Measurements from ENCODE around the gene KIF17.

KIF17 gene

DNA sequence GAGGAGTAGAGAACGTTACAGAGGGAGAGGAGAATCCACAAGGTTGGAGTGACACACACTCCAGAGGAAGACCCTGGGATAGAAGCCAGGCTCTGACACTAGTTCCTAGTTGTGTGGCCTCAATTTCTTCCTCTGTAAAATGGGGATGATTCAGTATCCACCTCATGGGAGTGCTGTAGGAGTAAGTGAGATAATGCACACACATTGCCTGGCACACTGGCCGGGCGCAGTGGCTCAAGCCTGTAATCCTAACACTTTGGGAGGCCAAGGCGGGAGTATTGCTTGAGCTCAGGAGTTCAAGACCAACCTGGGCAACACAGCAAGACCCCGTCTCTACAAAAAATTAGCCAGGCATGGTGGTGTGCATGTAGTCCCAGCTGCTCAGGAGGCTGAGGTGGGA is 8.9 kb downstream of the KIF17 start:
- Histone ChIP-seq H3K27me3 (ENCODE audit: control insufficient read depth, insufficient read depth, low read length) (no peaks in the 10 kb centered on the region), H3K36me3 (ENCODE audit: control insufficient read depth, insufficient read depth, low read length) (peaks cover 24% of the 10 kb centered on the region; the same call in 1 of the 2 replicates), H3K4me1 (ENCODE audit: control insufficient read depth, insufficient read depth, low read length) (no peaks in the 10 kb centered on the region), H3K27ac (ENCODE audit: low read depth, low read length) (no peak overlapping the region), H3K9ac (ENCODE audit: low read length) (no peak overlapping the region), H3K4me3 (ENCODE audit: low read depth, low read length) (no peak overlapping the region), H3K9me3 (ENCODE audit: control insufficient read depth, insufficient read depth, low read depth, low read length) (no peaks in the 10 kb centered on the region)

DNA sequence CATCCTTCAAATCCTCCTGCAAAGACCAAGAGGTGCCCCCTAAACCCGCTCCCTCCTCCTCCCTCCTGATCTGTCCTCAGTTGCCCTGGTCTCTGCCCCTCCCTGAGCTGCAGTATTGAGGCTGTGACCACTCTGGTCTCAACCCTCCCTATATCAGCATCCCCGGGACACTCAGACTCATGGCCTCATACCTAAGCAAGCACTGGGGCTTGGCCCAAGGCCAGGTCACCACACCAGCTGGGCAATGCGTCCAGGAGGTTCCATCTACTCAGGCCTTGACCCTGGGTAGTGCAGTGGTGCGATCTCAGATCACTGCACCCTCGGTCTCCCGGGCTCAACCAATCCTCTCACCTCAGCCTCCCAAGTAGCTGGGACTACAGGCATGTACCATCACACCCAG is 9.8 kb downstream of the KIF17 start:
- H3K27ac ChIP-seq (ENCODE audit: low read depth, low read length) = no peak overlapping the region
- no peaks in the 10 kb centered on the region for H3K27me3 ChIP-seq (ENCODE audit: control insufficient read depth, insufficient read depth, low read length)
- no peak overlapping the region for H3K4me3 ChIP-seq (ENCODE audit: low read depth, low read length)
- peaks cover 27% of the 10 kb centered on the region; the same call in 1 of the 2 replicates for H3K36me3 ChIP-seq (ENCODE audit: control insufficient read depth, insufficient read depth, low read length)
- H3K9ac ChIP-seq (ENCODE audit: low read length) = no peak overlapping the region
- no peaks in the 10 kb centered on the region for H3K9me3 ChIP-seq (ENCODE audit: control insufficient read depth, insufficient read depth, low read depth, low read length)
- no peaks in the 10 kb centered on the region for H3K4me1 ChIP-seq (ENCODE audit: control insufficient read depth, insufficient read depth, low read length)

DNA sequence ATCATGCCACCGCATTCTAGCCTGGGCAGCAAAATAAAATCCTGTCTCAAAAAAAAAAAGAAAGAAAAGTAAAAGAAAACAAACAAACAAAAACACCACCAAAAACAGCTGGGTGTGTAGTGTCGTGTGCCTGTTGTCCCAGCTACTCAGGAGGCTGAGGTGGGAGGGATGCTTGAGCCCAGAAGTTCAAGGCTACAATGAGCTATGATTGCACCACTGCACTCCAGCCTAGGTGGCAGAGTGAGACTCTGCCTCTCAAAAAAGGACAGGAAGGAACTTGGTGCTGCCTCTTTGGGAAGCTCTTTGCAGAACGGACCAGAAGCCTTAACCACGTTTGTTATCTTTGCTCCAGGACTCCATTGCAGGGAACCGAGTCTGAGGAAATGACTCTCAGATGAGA is 11.0 kb downstream of the KIF17 start:
- Histone ChIP-seq H3K27ac (ENCODE audit: low read depth, low read length) (no peak overlapping the region), H3K9ac (ENCODE audit: low read length) (no peak overlapping the region), H3K27me3 (ENCODE audit: control insufficient read depth, insufficient read depth, low read length) (no peaks in the 10 kb centered on the region), H3K4me1 (ENCODE audit: control insufficient read depth, insufficient read depth, low read length) (no peaks in the 10 kb centered on the region), H3K4me3 (ENCODE audit: low read depth, low read length) (no peak overlapping the region), H3K9me3 (ENCODE audit: control insufficient read depth, insufficient read depth, low read depth, low read length) (no peaks in the 10 kb centered on the region), H3K36me3 (ENCODE audit: control insufficient read depth, insufficient read depth, low read length) (peaks cover 31% of the 10 kb centered on the region; the same call in 1 of the 2 replicates)

DNA sequence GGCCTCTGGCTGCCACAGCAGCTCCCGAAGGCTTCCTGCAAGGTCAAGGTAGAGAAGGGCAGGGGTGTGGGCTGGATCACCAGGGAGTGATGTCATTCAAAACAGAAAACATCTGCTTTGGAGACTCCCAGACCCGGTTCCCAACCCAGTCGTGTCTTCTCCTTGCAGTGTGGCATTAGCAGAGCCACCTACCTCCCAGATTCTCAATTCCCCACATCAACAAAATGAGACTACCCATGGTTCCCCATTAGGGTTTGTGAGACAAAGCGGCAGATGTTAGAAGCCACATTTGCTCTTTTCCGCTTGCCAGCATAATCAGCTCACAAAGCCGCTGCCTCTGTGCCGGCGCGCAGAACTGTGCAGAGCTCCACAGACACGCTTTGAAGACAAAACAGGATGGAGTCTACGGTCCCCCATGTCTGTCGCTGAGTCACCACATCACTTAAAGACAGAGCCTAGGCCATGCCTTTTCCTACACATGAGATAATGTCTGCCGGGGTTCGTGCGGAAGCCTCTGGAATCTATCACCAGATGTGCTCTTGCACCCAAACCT is 12.5 kb downstream of the KIF17 start:
- Histone ChIP-seq H3K9me3 (ENCODE audit: control insufficient read depth, insufficient read depth, low read depth, low read length) (no peaks in the 10 kb centered on the region), H3K9ac (ENCODE audit: low read length) (no peak overlapping the region), H3K4me1 (ENCODE audit: control insufficient read depth, insufficient read depth, low read length) (no peaks in the 10 kb centered on the region), H3K27me3 (ENCODE audit: control insufficient read depth, insufficient read depth, low read length) (no peaks in the 10 kb centered on the region), H3K27ac (ENCODE audit: low read depth, low read length) (no peak overlapping the region), H3K4me3 (ENCODE audit: low read depth, low read length) (no peak overlapping the region), H3K36me3 (ENCODE audit: control insufficient read depth, insufficient read depth, low read length) (peaks cover 31% of the 10 kb centered on the region; the same call in 1 of the 2 replicates)

DNA sequence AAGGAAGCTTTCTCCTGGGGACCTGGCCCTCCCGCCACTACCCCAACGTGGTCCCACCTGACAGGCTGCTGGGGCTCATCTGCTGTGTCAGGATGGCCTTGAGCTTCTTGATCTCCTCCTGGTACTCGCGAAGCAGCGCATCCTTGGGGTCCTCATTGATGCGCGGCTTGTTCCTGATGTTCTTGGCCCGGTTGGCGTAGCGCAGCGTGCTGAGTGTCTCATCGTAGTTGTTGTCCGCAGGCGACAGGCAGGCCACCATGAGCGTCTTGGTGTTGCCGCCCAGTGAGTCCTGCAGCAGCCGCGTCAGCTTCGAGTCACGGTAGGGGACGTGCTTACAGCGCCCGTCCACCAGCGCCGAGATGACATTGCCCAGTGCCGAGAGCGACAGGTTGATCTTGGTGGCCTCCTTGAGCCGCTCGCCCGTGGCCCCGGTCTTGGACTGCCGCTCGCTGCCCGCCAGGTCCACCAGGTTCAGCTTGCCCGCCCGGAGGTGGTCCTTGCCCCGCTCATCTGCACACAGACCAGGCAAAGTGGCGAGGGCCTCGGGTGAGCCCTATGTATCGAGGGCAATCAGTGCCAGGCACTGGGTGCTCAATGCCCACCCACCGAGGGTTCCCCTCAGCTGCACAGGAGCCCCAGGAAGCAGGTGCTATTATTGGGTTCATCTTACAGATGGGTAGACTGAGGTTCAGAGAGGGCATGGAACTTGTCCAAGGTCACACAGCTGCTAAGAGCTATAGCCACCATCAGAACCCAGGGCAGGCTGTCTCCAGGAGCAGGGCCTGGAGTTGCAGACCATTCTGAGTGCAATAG is 13.2 kb downstream of the KIF17 start:
- H3K4me1 ChIP-seq (ENCODE audit: control insufficient read depth, insufficient read depth, low read length) = no peaks in the 10 kb centered on the region
- no peak overlapping the region for H3K9ac ChIP-seq (ENCODE audit: low read length)
- no peak overlapping the region for H3K27ac ChIP-seq (ENCODE audit: low read depth, low read length)
- H3K9me3 ChIP-seq (ENCODE audit: control insufficient read depth, insufficient read depth, low read depth, low read length) = no peaks in the 10 kb centered on the region
- H3K27me3 ChIP-seq (ENCODE audit: control insufficient read depth, insufficient read depth, low read length) = no peaks in the 10 kb centered on the region
- H3K36me3 ChIP-seq (ENCODE audit: control insufficient read depth, insufficient read depth, low read length) = peaks cover 26% of the 10 kb centered on the region; the same call in 1 of the 2 replicates
- H3K4me3 ChIP-seq (ENCODE audit: low read depth, low read length) = no peak overlapping the region

DNA sequence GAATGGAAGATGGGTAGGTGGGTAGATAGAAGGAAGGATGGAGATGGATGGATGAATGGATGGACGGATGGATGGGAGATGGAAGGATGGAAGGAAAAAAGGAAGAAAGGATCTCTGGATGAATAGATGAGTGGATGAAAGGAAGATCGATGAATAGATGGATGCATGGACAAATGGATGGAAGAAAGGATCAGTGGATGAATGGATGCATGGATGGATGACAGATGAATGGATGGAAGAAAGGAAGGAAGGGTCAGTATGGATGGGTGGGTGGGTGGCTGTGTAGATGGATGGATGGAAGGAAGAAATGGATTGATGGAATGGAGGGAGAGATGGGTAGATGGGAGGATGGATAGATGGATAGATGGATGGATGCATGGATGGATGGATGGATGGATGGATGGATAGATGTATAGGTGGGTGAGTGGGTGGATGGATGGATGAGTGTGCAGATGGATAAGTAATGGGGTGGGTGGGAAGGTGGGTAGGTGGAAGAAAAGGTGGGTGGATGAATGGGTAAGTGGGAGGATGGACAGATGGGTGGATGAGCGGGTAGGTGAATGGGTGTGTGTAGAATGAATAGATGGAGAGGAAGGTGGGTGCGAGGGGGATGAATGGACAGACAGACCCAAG is 14.6 kb downstream of the KIF17 start:
- Histone ChIP-seq H3K9ac (ENCODE audit: low read length) (no peak overlapping the region), H3K27ac (ENCODE audit: low read depth, low read length) (no peak overlapping the region), H3K4me1 (ENCODE audit: control insufficient read depth, insufficient read depth, low read length) (peaks cover 1% of the 10 kb centered on the region; the same call in 1 of the 2 replicates), H3K27me3 (ENCODE audit: control insufficient read depth, insufficient read depth, low read length) (no peaks in the 10 kb centered on the region), H3K4me3 (ENCODE audit: low read depth, low read length) (no peak overlapping the region), H3K36me3 (ENCODE audit: control insufficient read depth, insufficient read depth, low read length) (peaks cover 18% of the 10 kb centered on the region; the same call in 1 of the 2 replicates), H3K9me3 (ENCODE audit: control insufficient read depth, insufficient read depth, low read depth, low read length) (no peaks in the 10 kb centered on the region)

DNA sequence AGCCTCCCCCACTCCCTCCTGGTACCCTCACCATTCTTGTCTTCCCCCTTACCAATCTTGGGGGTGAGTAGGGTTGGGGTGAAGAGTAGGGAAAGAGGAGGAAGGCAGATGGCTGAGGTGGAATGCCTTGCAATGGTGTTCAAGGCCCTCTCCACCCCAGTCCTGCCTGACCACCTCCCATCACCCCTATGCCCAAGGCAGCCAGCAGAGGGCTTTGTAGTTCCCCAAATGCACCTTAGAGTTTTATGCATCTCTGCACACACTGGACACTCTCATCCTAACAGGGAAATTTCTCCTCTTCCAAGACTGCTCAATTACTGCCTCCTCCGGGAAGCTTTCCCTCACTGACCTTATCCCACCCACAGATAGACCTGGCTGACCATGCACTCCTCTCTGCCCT is 15.4 kb downstream of the KIF17 start:
- Histone ChIP-seq H3K27me3 (ENCODE audit: control insufficient read depth, insufficient read depth, low read length) (no peaks in the 10 kb centered on the region), H3K4me1 (ENCODE audit: control insufficient read depth, insufficient read depth, low read length) (peaks cover 9% of the 10 kb centered on the region; the same call in 1 of the 2 replicates), H3K9ac (ENCODE audit: low read length) (no peak overlapping the region), H3K27ac (ENCODE audit: low read depth, low read length) (no peak overlapping the region), H3K36me3 (ENCODE audit: control insufficient read depth, insufficient read depth, low read length) (peaks cover 17% of the 10 kb centered on the region; the same call in 1 of the 2 replicates), H3K4me3 (ENCODE audit: low read depth, low read length) (no peak overlapping the region), H3K9me3 (ENCODE audit: control insufficient read depth, insufficient read depth, low read depth, low read length) (no peaks in the 10 kb centered on the region)

DNA sequence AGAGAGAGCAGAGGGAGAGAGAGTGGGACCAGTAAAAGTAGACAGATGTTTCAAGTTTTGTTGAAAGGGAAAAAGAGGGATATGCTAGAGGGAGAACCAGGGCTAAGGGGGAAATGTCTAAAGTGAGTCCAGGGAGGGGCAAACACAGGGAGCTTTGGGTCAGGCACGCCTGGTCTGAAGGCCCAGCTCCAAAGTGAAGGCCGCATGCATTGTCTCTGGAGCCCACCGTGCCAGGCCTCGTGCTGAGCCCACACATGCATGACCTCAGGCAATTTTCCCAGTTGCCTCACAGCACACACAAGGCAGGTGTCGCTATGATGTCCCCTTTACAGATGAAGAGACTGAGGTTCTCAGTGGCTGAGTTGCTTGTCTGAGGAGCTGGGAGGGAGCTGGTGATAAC is 16.0 kb downstream of the KIF17 start:
- Histone ChIP-seq H3K9me3 (ENCODE audit: control insufficient read depth, insufficient read depth, low read depth, low read length) (no peaks in the 10 kb centered on the region), H3K9ac (ENCODE audit: low read length) (no peak overlapping the region), H3K36me3 (ENCODE audit: control insufficient read depth, insufficient read depth, low read length) (peaks cover 17% of the 10 kb centered on the region; the same call in 1 of the 2 replicates), H3K27me3 (ENCODE audit: control insufficient read depth, insufficient read depth, low read length) (no peaks in the 10 kb centered on the region), H3K4me3 (ENCODE audit: low read depth, low read length) (no peak overlapping the region), H3K4me1 (ENCODE audit: control insufficient read depth, insufficient read depth, low read length) (peaks cover 11% of the 10 kb centered on the region; the same call in 1 of the 2 replicates), H3K27ac (ENCODE audit: low read depth, low read length) (no peak overlapping the region)

DNA sequence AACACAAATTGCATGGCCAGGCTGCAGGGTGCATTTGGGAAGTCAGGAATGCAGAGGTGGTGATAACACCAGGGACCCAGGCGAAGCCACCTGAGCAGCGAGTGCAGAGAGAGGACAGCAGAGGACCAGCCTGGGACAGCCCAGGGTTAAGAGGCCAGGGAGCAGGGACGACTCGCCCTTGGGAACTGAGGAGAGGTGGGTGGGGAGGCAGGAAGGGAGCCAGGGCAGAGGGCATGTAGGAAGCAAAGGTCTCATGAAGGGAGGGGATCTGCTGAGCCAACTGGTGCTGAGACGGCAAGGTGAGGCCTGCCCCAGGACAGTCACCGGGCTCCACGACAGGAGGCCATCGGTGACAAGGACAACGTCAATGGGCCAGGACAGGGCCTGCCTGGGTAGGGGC is 16.4 kb downstream of the KIF17 start:
- H3K9ac ChIP-seq (ENCODE audit: low read length) = no peak overlapping the region
- peaks cover 17% of the 10 kb centered on the region; the same call in 1 of the 2 replicates for H3K36me3 ChIP-seq (ENCODE audit: control insufficient read depth, insufficient read depth, low read length)
- H3K9me3 ChIP-seq (ENCODE audit: control insufficient read depth, insufficient read depth, low read depth, low read length) = no peaks in the 10 kb centered on the region
- H3K4me3 ChIP-seq (ENCODE audit: low read depth, low read length) = no peak overlapping the region
- H3K27ac ChIP-seq (ENCODE audit: low read depth, low read length) = no peak overlapping the region
- peaks cover 11% of the 10 kb centered on the region; the same call in 1 of the 2 replicates for H3K4me1 ChIP-seq (ENCODE audit: control insufficient read depth, insufficient read depth, low read length)
- H3K27me3 ChIP-seq (ENCODE audit: control insufficient read depth, insufficient read depth, low read length) = no peaks in the 10 kb centered on the region

DNA sequence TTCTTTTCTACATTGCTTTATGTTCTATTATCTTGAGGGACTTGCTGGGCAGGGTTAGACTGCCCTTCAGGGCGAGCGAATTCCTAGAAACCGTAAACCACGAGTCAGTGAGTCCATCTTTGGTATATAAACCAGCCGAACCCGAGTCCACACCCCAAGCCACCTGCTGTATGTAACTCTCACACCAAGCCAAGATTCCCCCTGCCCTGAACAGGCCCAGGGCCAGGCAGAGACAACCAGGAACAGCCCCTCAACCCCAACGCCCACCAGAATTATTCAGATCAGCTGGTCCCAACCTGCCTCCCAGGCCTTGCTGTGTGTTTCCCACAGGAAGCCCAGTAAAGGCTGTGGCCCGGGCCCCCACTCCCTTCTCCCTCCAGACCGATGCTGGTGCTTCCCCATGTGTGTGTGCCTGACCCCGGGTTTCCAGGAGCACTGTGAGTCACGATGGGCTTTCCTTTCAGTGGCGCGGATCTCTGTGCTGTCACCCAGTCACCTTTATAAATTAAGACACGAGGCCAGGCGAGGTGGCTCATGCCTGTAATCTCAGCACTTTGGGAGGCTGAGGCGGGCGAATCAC is 17.1 kb downstream of the KIF17 start:
- Histone ChIP-seq H3K9me3 (ENCODE audit: control insufficient read depth, insufficient read depth, low read depth, low read length) (no peaks in the 10 kb centered on the region), H3K9ac (ENCODE audit: low read length) (no peak overlapping the region), H3K27me3 (ENCODE audit: control insufficient read depth, insufficient read depth, low read length) (no peaks in the 10 kb centered on the region), H3K27ac (ENCODE audit: low read depth, low read length) (no peak overlapping the region), H3K36me3 (ENCODE audit: control insufficient read depth, insufficient read depth, low read length) (peaks cover 17% of the 10 kb centered on the region; the same call in 1 of the 2 replicates), H3K4me3 (ENCODE audit: low read depth, low read length) (no peak overlapping the region), H3K4me1 (ENCODE audit: control insufficient read depth, insufficient read depth, low read length) (peaks cover 11% of the 10 kb centered on the region; the same call in 1 of the 2 replicates)

All from HUES6 (cell line).